Suprapubic skin (tissue), 4 donors: ENCODE data around the gene GNRHR. TPM values are rescaled to one million over a fixed set of nuclear protein-coding genes. Genes with fewer than 3 reads are reported as not detected.

ENCODE experiments used
- DNase-seq, 2 donors: peaks; one replicate each; pipeline ENCODE4 v3.0.0-alpha.2; 2019; ENCODE audit warnings: low spot score in 2 of 2
- H3K27ac ChIP-seq: fragments of 200-600 bp; sonication (generic); one replicate; pipeline ENCODE4 v1.5.1; 2019
- H3K27me3 ChIP-seq: fragments of 200-600 bp; sonication (generic); one replicate; pipeline ENCODE4 v1.5.1; 2019
- H3K36me3 ChIP-seq: fragments of 200-600 bp; sonication (generic); one replicate; pipeline ENCODE4 v1.5.1; 2019
- H3K4me1 ChIP-seq: fragments of 200-600 bp; sonication (generic); one replicate; pipeline ENCODE4 v1.5.1; 2019
- H3K4me3 ChIP-seq: fragments of 200-600 bp; sonication (generic); one replicate; pipeline ENCODE4 v1.5.1; 2019; ENCODE audit warnings: mild to moderate bottlenecking
- H3K9me3 ChIP-seq: fragments of 200-600 bp; sonication (generic); one replicate; pipeline ENCODE4 v1.5.1; 2019
- EP300 ChIP-seq: sonication (generic); formaldehyde crosslinking; IDR thresholded peaks from one replicate; pipeline ENCODE4 v1.6.1; 2017; ENCODE audit warnings: antibody characterized with exemption
- POLR2A ChIP-seq, 2 donors: fragments of 450-650 bp; IDR thresholded peaks; one replicate each; pipeline ENCODE4 v1.6.1; 2017; ENCODE audit warnings: antibody characterized with exemption in 2 of 2, mild to moderate bottlenecking in 2 of 2, moderate library complexity in 2 of 2
- POLR2AphosphoS5 ChIP-seq, 3 donors: sonication (generic); formaldehyde crosslinking; IDR thresholded peaks; one replicate each; pipeline ENCODE4 v1.6.1; 2017; ENCODE audit warnings: antibody characterized with exemption in 3 of 3
- WGBS: methylation state at CpG from one replicate; pipeline ENCODE4 v1.1.5; 2018; 5-methylcytosine and 5-hydroxymethylcytosine counted together
- total RNA-seq, 4 donors: library from RNA; depleted of rRNA; stranded (reverse); fragments of >200 nt; gene quantifications; one replicate each; pipeline ENCODE4 v1.1.0, GENCODE V29; 2016
- TF ChIP-seq, protein P1 (sequence below), 2 donors: fragments of 200-600 bp in 1 of 2; fragments of 450-650 bp in 1 of 2; sonication (generic) in 1 of 2; IDR thresholded peaks; one replicate each; pipeline ENCODE4 v1.5.1; 2016 to 2019; ENCODE audit warnings: antibody characterized with exemption in 2 of 2, mild to moderate bottlenecking in 1 of 2, moderate library complexity in 1 of 2

Gene GNRHR, protein sequence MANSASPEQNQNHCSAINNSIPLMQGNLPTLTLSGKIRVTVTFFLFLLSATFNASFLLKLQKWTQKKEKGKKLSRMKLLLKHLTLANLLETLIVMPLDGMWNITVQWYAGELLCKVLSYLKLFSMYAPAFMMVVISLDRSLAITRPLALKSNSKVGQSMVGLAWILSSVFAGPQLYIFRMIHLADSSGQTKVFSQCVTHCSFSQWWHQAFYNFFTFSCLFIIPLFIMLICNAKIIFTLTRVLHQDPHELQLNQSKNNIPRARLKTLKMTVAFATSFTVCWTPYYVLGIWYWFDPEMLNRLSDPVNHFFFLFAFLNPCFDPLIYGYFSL
- not detected for total RNA-seq

GRCh38 chr4:67754288-67754687 lies at the start of gene GNRHR:
TSS of gene GNRHR (minus strand) at chr4:67754388. CDS start at chr4:67754335, 53 bp downstream.
- H3K4me1 ChIP-seq = no peaks in the 10 kb centered on the region
- no peaks in the 10 kb centered on the region for H3K36me3 ChIP-seq
- no peaks in the 10 kb centered on the region for H3K27me3 ChIP-seq
- no peak for DNase-seq
- no peak within 1 kb of the TSS for H3K27ac ChIP-seq
- no peak within 1 kb of the TSS for H3K4me3 ChIP-seq
- 97% methylated on average over 3 of the region's 3 CpGs for WGBS
- TF ChIP-seq, protein P1, sequence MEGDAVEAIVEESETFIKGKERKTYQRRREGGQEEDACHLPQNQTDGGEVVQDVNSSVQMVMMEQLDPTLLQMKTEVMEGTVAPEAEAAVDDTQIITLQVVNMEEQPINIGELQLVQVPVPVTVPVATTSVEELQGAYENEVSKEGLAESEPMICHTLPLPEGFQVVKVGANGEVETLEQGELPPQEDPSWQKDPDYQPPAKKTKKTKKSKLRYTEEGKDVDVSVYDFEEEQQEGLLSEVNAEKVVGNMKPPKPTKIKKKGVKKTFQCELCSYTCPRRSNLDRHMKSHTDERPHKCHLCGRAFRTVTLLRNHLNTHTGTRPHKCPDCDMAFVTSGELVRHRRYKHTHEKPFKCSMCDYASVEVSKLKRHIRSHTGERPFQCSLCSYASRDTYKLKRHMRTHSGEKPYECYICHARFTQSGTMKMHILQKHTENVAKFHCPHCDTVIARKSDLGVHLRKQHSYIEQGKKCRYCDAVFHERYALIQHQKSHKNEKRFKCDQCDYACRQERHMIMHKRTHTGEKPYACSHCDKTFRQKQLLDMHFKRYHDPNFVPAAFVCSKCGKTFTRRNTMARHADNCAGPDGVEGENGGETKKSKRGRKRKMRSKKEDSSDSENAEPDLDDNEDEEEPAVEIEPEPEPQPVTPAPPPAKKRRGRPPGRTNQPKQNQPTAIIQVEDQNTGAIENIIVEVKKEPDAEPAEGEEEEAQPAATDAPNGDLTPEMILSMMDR (IDR thresholded peaks at IDR 0.05) = no peak
- no peak for TF ChIP-seq EP300
- no peak for TF ChIP-seq POLR2AphosphoS5 (IDR thresholded peaks at IDR 0.05)
- TF ChIP-seq POLR2A (IDR thresholded peaks at IDR 0.05) = no peak
- no peaks in the 10 kb centered on the region for H3K9me3 ChIP-seq

DNA sequence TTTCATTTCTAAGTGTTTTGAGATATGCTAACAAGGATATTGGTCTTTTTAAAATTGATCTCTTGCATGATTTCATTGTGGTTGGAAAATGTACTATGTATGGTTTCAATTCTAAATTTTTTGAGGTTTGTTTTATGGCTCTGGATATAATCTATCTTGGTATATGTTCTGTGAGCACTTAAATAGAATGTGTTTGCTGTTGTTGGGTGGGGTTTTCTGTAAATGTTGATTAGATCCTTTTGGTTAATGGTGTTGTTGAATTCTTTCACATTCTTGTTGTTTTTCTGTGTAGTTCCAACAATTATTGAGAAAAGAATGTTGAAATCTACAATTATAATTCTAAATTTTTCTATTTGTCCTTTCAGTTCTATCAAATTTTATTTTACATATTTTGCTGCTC lies 42.6 kb upstream of the GNRHR start:
- Histone ChIP-seq H3K4me3 (no peak overlapping the region), H3K9me3 (no peaks in the 10 kb centered on the region), H3K36me3 (no peaks in the 10 kb centered on the region), H3K4me1 (no peaks in the 10 kb centered on the region), H3K27ac (no peak overlapping the region), H3K27me3 (no peaks in the 10 kb centered on the region)
- TF ChIP-seq POLR2AphosphoS5 (IDR thresholded peaks at IDR 0.05) (no peak), EP300 (no peak), POLR2A (IDR thresholded peaks at IDR 0.05) (no peak)
- TF ChIP-seq, protein P1 (IDR thresholded peaks at IDR 0.05) = no peak
- no peak for DNase-seq

GRCh38 chr4:67790721-67791120 lies 36.5 kb upstream of the GNRHR start:
- H3K9me3 ChIP-seq = no peaks in the 10 kb centered on the region
- no peak overlapping the region for H3K4me3 ChIP-seq
- no peak for TF ChIP-seq POLR2A (IDR thresholded peaks at IDR 0.05)
- TF ChIP-seq EP300 = no peak
- TF ChIP-seq, protein P1 (IDR thresholded peaks at IDR 0.05) = no peak
- no peak for TF ChIP-seq POLR2AphosphoS5 (IDR thresholded peaks at IDR 0.05)
- DNase-seq = no peak
- H3K27me3 ChIP-seq = no peaks in the 10 kb centered on the region
- H3K4me1 ChIP-seq = no peaks in the 10 kb centered on the region
- H3K36me3 ChIP-seq = no peaks in the 10 kb centered on the region
- H3K27ac ChIP-seq = no peak overlapping the region

DNA sequence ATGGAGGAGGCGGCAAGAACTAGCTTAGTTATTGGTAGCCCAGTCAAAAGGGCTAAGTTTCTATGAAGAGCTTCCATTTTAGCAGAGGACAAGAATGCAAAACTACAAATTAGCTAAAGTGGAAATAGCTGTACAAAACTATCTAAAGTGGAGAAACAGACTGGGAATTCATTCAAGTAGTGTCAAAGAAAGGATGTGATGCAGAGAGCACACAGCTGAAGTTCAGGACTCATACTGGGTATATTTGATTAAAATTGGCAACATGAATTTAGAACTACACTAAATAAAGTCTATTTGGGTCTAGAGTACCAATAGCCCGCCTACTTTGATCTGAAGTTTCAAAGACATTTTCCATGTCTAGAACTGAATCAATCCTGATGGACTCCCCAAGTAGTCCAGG lies 33.1 kb upstream of the GNRHR start:
- Histone ChIP-seq H3K4me1 (no peaks in the 10 kb centered on the region), H3K27ac (no peak overlapping the region), H3K27me3 (no peaks in the 10 kb centered on the region), H3K4me3 (no peak overlapping the region), H3K9me3 (no peaks in the 10 kb centered on the region), H3K36me3 (no peaks in the 10 kb centered on the region)
- 97% methylated on average over 2 of the region's 2 CpGs for WGBS
- TF ChIP-seq POLR2AphosphoS5 (IDR thresholded peaks at IDR 0.05) (no peak), POLR2A (IDR thresholded peaks at IDR 0.05) (no peak), EP300 (no peak)
- TF ChIP-seq, protein P1 (IDR thresholded peaks at IDR 0.05) = no peak
- no peak for DNase-seq

DNA sequence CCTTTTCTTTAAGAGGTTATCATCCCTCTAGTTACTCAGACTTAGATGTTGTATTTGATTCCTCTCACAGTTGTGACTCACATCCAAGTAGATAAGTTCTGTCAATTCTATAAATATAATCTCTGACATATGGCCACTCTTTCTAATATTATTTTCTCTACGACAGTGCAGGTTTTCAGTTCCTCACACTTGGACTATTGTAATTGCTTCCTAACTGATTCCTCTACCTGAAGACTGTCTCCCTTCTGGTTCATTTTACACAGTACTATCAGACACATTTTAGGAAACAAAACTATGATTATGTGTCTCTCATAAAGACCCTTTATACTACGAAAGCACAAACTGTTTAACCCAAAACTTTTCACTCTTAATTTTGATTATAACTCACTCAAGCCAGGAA lies 31.3 kb upstream of the GNRHR start:
- H3K36me3 ChIP-seq = no peaks in the 10 kb centered on the region
- no peaks in the 10 kb centered on the region for H3K27me3 ChIP-seq
- no peak overlapping the region for H3K27ac ChIP-seq
- H3K9me3 ChIP-seq = no peaks in the 10 kb centered on the region
- no peak for DNase-seq
- TF ChIP-seq POLR2A (IDR thresholded peaks at IDR 0.05) (no peak), EP300 (no peak), POLR2AphosphoS5 (IDR thresholded peaks at IDR 0.05) (no peak)
- TF ChIP-seq, protein P1 (IDR thresholded peaks at IDR 0.05) = no peak
- no peaks in the 10 kb centered on the region for H3K4me1 ChIP-seq
- H3K4me3 ChIP-seq = no peak overlapping the region
- 77% methylated on average over 2 of the region's 2 CpGs for WGBS
